ENCODE measurements around the gene GPR156.
"Not testable (repeated sequence)": the region's sequence is repeated elsewhere in the genome, so short reads cannot be mapped to it uniquely, and the experiment has no call there.

GPR156 gene

GRCh38 chr3:120284747-120285507 lies at the start of gene GPR156:
GPR156 (minus strand) TSS chr3:120285222; CDS start chr3:120244098, 41,124 bp downstream.
- DNase-seq, result no peak

GRCh38 chr3:120332646-120333045 lies 47.6 kb upstream of the GPR156 start:
- DNase-seq, result no peak

GRCh38 chr3:120331076-120331475 lies 46.1 kb upstream of the GPR156 start:
- DNase-seq, result no peak

GRCh38 chr3:120326784-120327183 lies 41.8 kb upstream of the GPR156 start:
- DNase-seq, result no peak

- no peak for DNase-seq
Observed at GRCh38 chr3:120324190-120324589, 39.2 kb upstream of the GPR156 start.

- DNase-seq, result not testable (repeated sequence)
Observed at GRCh38 chr3:120323761-120324160, 38.7 kb upstream of the GPR156 start.

GRCh38 chr3:120311863-120312794 lies 27.1 kb upstream of the GPR156 start:
- no peak for DNase-seq

GRCh38 chr3:120306519-120307455 lies 21.8 kb upstream of the GPR156 start:
- DNase-seq, result no peak

- DNase-seq, result no peak
Observed at GRCh38 chr3:120304616-120305015, 19.6 kb upstream of the GPR156 start.

GRCh38 chr3:120302361-120302760 lies 17.3 kb upstream of the GPR156 start:
- DNase-seq, result no peak

- no peak for DNase-seq
Observed at GRCh38 chr3:120300971-120301370, 15.9 kb upstream of the GPR156 start.

- DNase-seq, result no peak
Observed at GRCh38 chr3:120299403-120299802, 14.4 kb upstream of the GPR156 start.

GRCh38 chr3:120298996-120299395 lies 14.0 kb upstream of the GPR156 start:
- DNase-seq, result no peak

GRCh38 chr3:120291552-120291951 lies 6.5 kb upstream of the GPR156 start:
- DNase-seq, result not testable (repeated sequence)

- DNase-seq, result no peak
Observed at GRCh38 chr3:120289636-120290035, 4.6 kb upstream of the GPR156 start.

- no peak for DNase-seq
Observed at GRCh38 chr3:120286465-120286864, 1.4 kb upstream of the GPR156 start.

- DNase-seq, result no peak
Observed at GRCh38 chr3:120285508-120285841, 453 bp upstream of the GPR156 start.

GRCh38 chr3:120281261-120281660 lies 3.8 kb downstream of the GPR156 start:
- DNase-seq, result no peak

- no peak for DNase-seq
Observed at GRCh38 chr3:120280566-120280965, 4.5 kb downstream of the GPR156 start.

GRCh38 chr3:120280026-120280425 lies 5.0 kb downstream of the GPR156 start:
- DNase-seq, result no peak

GRCh38 chr3:120276767-120277166 lies 8.3 kb downstream of the GPR156 start:
- DNase-seq, result no peak

- DNase-seq, result no peak
Observed at GRCh38 chr3:120275618-120276017, 9.4 kb downstream of the GPR156 start.

GRCh38 chr3:120274739-120275167 lies 10.3 kb downstream of the GPR156 start:
- DNase-seq, result no peak

Data from activated CD8-positive, alpha-beta memory T cell treated with anti-CD3 and anti-CD28 coated beads, Interleukin-2, amount 50 U/mL, for 4 hours (primary cell).